ENCODE measurements around the gene CMC4. TPM values are rescaled to one million over a fixed set of nuclear protein-coding genes. Genes with fewer than 3 reads are reported as not detected.
A peak's percentile ranks its signal among the peaks of the same experiment; 100 is the strongest.

CMC4 gene
- total RNA-seq, 6 experiments from 2014 or later: 4.6 to 7.4 (median 6.3) TPM

GRCh38 chrX:155053656-155054055 is 17.3 kb downstream of the CMC4 start:
- H3K4me1 Mint-ChIP-seq (ENCODE audit: low read depth): peaks cover 10% of the 10 kb centered on the region; the same call in 1 of the 2 replicates
- no peak overlapping the region for H3K27ac Mint-ChIP-seq
- TF ChIP-seq CTCF (IDR thresholded peaks at IDR 0.05): no peak
- no peak for DNase-seq
- H3K36me3 Mint-ChIP-seq (ENCODE audit: low read depth): 0 out of 2 replicates have a peak, but pooled peaks cover 5% of the 10 kb centered on the region
- no peaks in the 10 kb centered on the region; the same call in 1 of the 2 replicates for H3K27me3 Mint-ChIP-seq (ENCODE audit: insufficient read depth)
- H3K4me3 Mint-ChIP-seq: no peak overlapping the region
- H3K9me3 Mint-ChIP-seq: no peaks in the 10 kb centered on the region

- H3K27ac Mint-ChIP-seq: no peak overlapping the region
Observed at GRCh38 chrX:155052738-155053498, 18.0 kb downstream of the CMC4 start.

GRCh38 chrX:155048977-155049619 is 21.8 kb downstream of the CMC4 start:
- Mint-ChIP-seq H3K4me1 (ENCODE audit: low read depth) (0 out of 2 replicates have a peak, but pooled peaks cover 6% of the 10 kb centered on the region), H3K27ac (no peak overlapping the region), H3K27me3 (ENCODE audit: insufficient read depth) (no peaks in the 10 kb centered on the region), H3K36me3 (ENCODE audit: low read depth) (0 out of 2 replicates have a peak, but pooled peaks cover 5% of the 10 kb centered on the region), H3K4me3 (no peak overlapping the region), H3K9me3 (no peaks in the 10 kb centered on the region)
- peak; percentile 75 for TF ChIP-seq CTCF (IDR thresholded peaks at IDR 0.05)
- DNase-seq: peak; percentile 45

More at GRCh38 chrX:155052738-155053498, 18.0 kb downstream of the CMC4 start:
- Mint-ChIP-seq H3K27me3 (ENCODE audit: insufficient read depth) (no peaks in the 10 kb centered on the region), H3K9me3 (no peaks in the 10 kb centered on the region), H3K36me3 (ENCODE audit: low read depth) (0 out of 2 replicates have a peak, but pooled peaks cover 5% of the 10 kb centered on the region), H3K4me3 (no peak overlapping the region), H3K4me1 (ENCODE audit: low read depth) (peaks cover 11% of the 10 kb centered on the region; the same call in 1 of the 2 replicates)
- no peak for TF ChIP-seq CTCF (IDR thresholded peaks at IDR 0.05)
- DNase-seq: no peak

GRCh38 chrX:155046811-155047528 is 24.0 kb downstream of the CMC4 start:
- no peak overlapping the region for H3K27ac Mint-ChIP-seq
- no peaks in the 10 kb centered on the region for H3K27me3 Mint-ChIP-seq (ENCODE audit: insufficient read depth)
- H3K4me1 Mint-ChIP-seq (ENCODE audit: low read depth): 0 out of 2 replicates have a peak, but pooled peaks cover 6% of the 10 kb centered on the region
- no peak for TF ChIP-seq CTCF (IDR thresholded peaks at IDR 0.05)
- no peak overlapping the region for H3K4me3 Mint-ChIP-seq
- H3K36me3 Mint-ChIP-seq (ENCODE audit: low read depth): 0 out of 2 replicates have a peak, but pooled peaks cover 5% of the 10 kb centered on the region
- no peak for DNase-seq
- no peaks in the 10 kb centered on the region for H3K9me3 Mint-ChIP-seq

- TF ChIP-seq CTCF (IDR thresholded peaks at IDR 0.05): no peak
- H3K9me3 Mint-ChIP-seq: no peaks in the 10 kb centered on the region
- no peaks in the 10 kb centered on the region for H3K27me3 Mint-ChIP-seq (ENCODE audit: insufficient read depth)
- H3K36me3 Mint-ChIP-seq (ENCODE audit: low read depth): no peaks in the 10 kb centered on the region
- H3K27ac Mint-ChIP-seq: no peak overlapping the region
- no peak overlapping the region for H3K4me3 Mint-ChIP-seq
- no peak for DNase-seq
- 0 out of 2 replicates have a peak, but pooled peaks cover 6% of the 10 kb centered on the region for H3K4me1 Mint-ChIP-seq (ENCODE audit: low read depth)
Observed at GRCh38 chrX:155046129-155046810, 24.7 kb downstream of the CMC4 start.

All from HFFc6 (cell line).